Stimulated activated CD4-positive, alpha-beta T cell treated with anti-CD3 and anti-CD28 coated beads, Interleukin-4, amount 100 ng/mL, for 1 hour (primary cell): ENCODE measurements around the gene NAB1.
"Not testable (repeated sequence)": the region's sequence is repeated elsewhere in the genome, so short reads cannot be mapped to it uniquely, and the experiment has no call there.

Experiments
- DNase-seq: peaks from one replicate; pipeline ENCODE4 v3.0.0-alpha.2; 2020

NAB1 gene

GRCh38 chr2:190674966-190675650 is 26.2 kb downstream of the NAB1 start:
- DNase-seq, result no peak

- DNase-seq, result no peak
Measured at GRCh38 chr2:190677255-190677654, 28.4 kb downstream of the NAB1 start.

- no peak for DNase-seq
Measured at GRCh38 chr2:190678444-190679162, 29.7 kb downstream of the NAB1 start.

GRCh38 chr2:190679391-190679790 is 30.5 kb downstream of the NAB1 start:
- DNase-seq, result no peak

GRCh38 chr2:190679813-190680591 is 31.1 kb downstream of the NAB1 start:
- DNase-seq, result peak; percentile 41

GRCh38 chr2:190682168-190682567 is 33.3 kb downstream of the NAB1 start:
- no peak for DNase-seq

- no peak for DNase-seq
Measured at GRCh38 chr2:190683802-190684201, 34.9 kb downstream of the NAB1 start.

GRCh38 chr2:190684931-190685330 is 36.0 kb downstream of the NAB1 start:
- no peak for DNase-seq

GRCh38 chr2:190685333-190685732 is 36.5 kb downstream of the NAB1 start:
- no peak for DNase-seq

GRCh38 chr2:190693533-190694232 is 44.8 kb downstream of the NAB1 start:
- no peak for DNase-seq

- DNase-seq, result no peak
Measured at GRCh38 chr2:190694479-190694878, 45.6 kb downstream of the NAB1 start.

GRCh38 chr2:190695739-190696138 is 46.9 kb downstream of the NAB1 start:
- DNase-seq, result no peak

GRCh38 chr2:190696792-190697398 is 48.0 kb downstream of the NAB1 start:
- DNase-seq, result no peak

- no peak for DNase-seq
Measured at GRCh38 chr2:190697421-190697820, 48.5 kb downstream of the NAB1 start.

- DNase-seq, result no peak
Measured at GRCh38 chr2:190698895-190699294, 50.0 kb downstream of the NAB1 start.

GRCh38 chr2:190701586-190701985 is 52.7 kb downstream of the NAB1 start:
- DNase-seq, result no peak

- no peak for DNase-seq
Measured at GRCh38 chr2:190705280-190705679, 56.4 kb downstream of the NAB1 start.

GRCh38 chr2:190707726-190708125 is 58.8 kb downstream of the NAB1 start:
- no peak for DNase-seq

- DNase-seq, result not testable (repeated sequence)
Measured at GRCh38 chr2:190708650-190709049, 59.8 kb downstream of the NAB1 start.

GRCh38 chr2:190711069-190711468 is 62.2 kb downstream of the NAB1 start:
- no peak for DNase-seq

- no peak for DNase-seq
Measured at GRCh38 chr2:190713471-190713870, 64.6 kb downstream of the NAB1 start.

GRCh38 chr2:190714958-190715357 is 66.1 kb downstream of the NAB1 start:
- no peak for DNase-seq
